Endothelial cell of umbilical vein (primary cell): ENCODE results near the gene B4GALT6. TPM values are rescaled to one million over a fixed set of nuclear protein-coding genes. Genes with fewer than 3 reads are reported as not detected.

Source experiments
- BruUV-seq: library from RNA; stranded (reverse); fragments of 400-500 nt; replicated peaks from 2 replicates; lab custom pipeline; 2021; lab: Mats Ljungman, UMichigan
- CTCF ChIA-PET: fragments of 300-600, 350-600 bp; sonication (Branson Sonifier 250); formaldehyde crosslinking; loops from one replicate; lab custom pipeline; 2021; ENCODE audit warnings: antibody characterized with exemption, inconsistent platforms; lab: Charles Lee
- POLR2A ChIA-PET: fragments of 300-600, 350-600 bp; sonication (Branson Sonifier 250); formaldehyde crosslinking; loops from one replicate; lab custom pipeline; 2021; ENCODE audit warnings: antibody characterized with exemption, inconsistent platforms; lab: Charles Lee
- DNase-seq: peaks from one replicate; pipeline ENCODE4 v3.0.0-alpha.2; 2011; ENCODE audit warnings: low read depth, low spot score
- FAIRE-seq: peaks from 2 replicates; lab custom pipeline; 2011; peaks lifted over from hg19 to GRCh38; lab: Jason Lieb, UNC
- H2AFZ ChIP-seq: 2 replicates; pipeline ENCODE4 v1.6.0; 2012; ENCODE audit warnings: low read depth, low read length, control low read depth, inconsistent platforms
- H3K27ac ChIP-seq: 2 replicates; pipeline ENCODE4 v1.5.1; 2011; ENCODE audit warnings: low read depth, mild to moderate bottlenecking, control low read depth, low read length, moderate library complexity; ENCODE audit not compliant: insufficient read depth
- H3K27me3 ChIP-seq, 2 experiments: 2 replicates each; pipeline versions ENCODE4 v1.6.0 to v1.6.1; 2011; ENCODE audit warnings: low read length in 2 of 2, mixed read lengths in 1 of 2; ENCODE audit not compliant: control insufficient read depth in 2 of 2, insufficient read depth in 2 of 2
- H3K36me3 ChIP-seq, 2 experiments: 2 replicates in 1 of 2; 3 replicates in 1 of 2; pipeline ENCODE4 v1.5.1; 2011; ENCODE audit warnings: low read length in 2 of 2, mild to moderate bottlenecking in 1 of 2, moderate library complexity in 1 of 2; ENCODE audit not compliant: control insufficient read depth in 2 of 2, insufficient read depth in 2 of 2; ENCODE audit errors: extremely low read depth in 1 of 2
- H3K4me1 ChIP-seq: 3 replicates; pipeline ENCODE4 v1.5.1; 2011; ENCODE audit warnings: mild to moderate bottlenecking, low read length; ENCODE audit not compliant: control insufficient read depth, insufficient read depth; ENCODE audit errors: extremely low read depth
- H3K4me2 ChIP-seq: 2 replicates; pipeline ENCODE4 v1.6.1; 2011; ENCODE audit warnings: low read length, control low read depth, mixed read lengths; ENCODE audit not compliant: insufficient read depth
- H3K4me3 ChIP-seq, 3 experiments: fragments of 200-600 bp in 1 of 3; sonication (generic), shearing (Covaris generic) in 1 of 3; replicated peaks in 1 of 3; 2 replicates each; pipeline ENCODE4 v1.5.1; 2011 to 2016; ENCODE audit warnings: control low read depth in 3 of 3, low read length in 3 of 3, mild to moderate bottlenecking in 2 of 3, inconsistent platforms in 1 of 3, low read depth in 1 of 3, moderate library complexity in 1 of 3; ENCODE audit not compliant: insufficient read depth in 1 of 3
- H3K79me2 ChIP-seq: 2 replicates; pipeline ENCODE4 v1.6.0; 2012; ENCODE audit warnings: low read length, inconsistent platforms; ENCODE audit not compliant: control insufficient read depth, insufficient read depth
- H3K9ac ChIP-seq: replicated peaks from 2 replicates; pipeline ENCODE3; 2011; ENCODE audit warnings: low read length, control low read depth; ENCODE audit not compliant: insufficient read depth; ENCODE audit errors: extremely low read depth
- H3K9me1 ChIP-seq: replicated peaks from 3 replicates; pipeline ENCODE4 v1.6.0; 2011; ENCODE audit warnings: mild to moderate bottlenecking, low read length; ENCODE audit not compliant: control insufficient read depth, insufficient read depth; ENCODE audit errors: extremely low read depth
- H3K9me3 ChIP-seq: replicated peaks from 2 replicates; pipeline ENCODE4 v1.5.1; 2012; ENCODE audit warnings: low read length, inconsistent platforms; ENCODE audit not compliant: control insufficient read depth, insufficient read depth
- H4K20me1 ChIP-seq: replicated peaks from 2 replicates; pipeline ENCODE3; 2011; ENCODE audit warnings: mild to moderate bottlenecking, low read length; ENCODE audit not compliant: control insufficient read depth, insufficient read depth; ENCODE audit errors: extremely low read depth
- CTCF ChIP-seq, 2 donors: IDR thresholded peaks; 1 replicate in 1 of 2; 2 replicates in 1 of 2; pipeline ENCODE4 v1.5.1; 2011; ENCODE audit warnings: low read length in 2 of 2, mild to moderate bottlenecking in 2 of 2, moderate library complexity in 2 of 2, control low read depth in 1 of 2, inconsistent platforms in 1 of 2, low read depth in 1 of 2; ENCODE audit not compliant: insufficient read depth in 1 of 2; ENCODE audit errors: extremely low read depth in 1 of 2
- EZH2 ChIP-seq: IDR thresholded peaks from 2 replicates; pipeline ENCODE4 v1.6.1; 2012; ENCODE audit warnings: borderline replicate concordance, low read depth, mild to moderate bottlenecking, moderate library complexity, low read length, inconsistent platforms; ENCODE audit not compliant: severe bottlenecking
- FOS ChIP-seq: IDR thresholded peaks from 2 replicates; pipeline ENCODE4 v1.6.1; 2011; ENCODE audit warnings: mild to moderate bottlenecking, low read length, moderate library complexity, borderline replicate concordance; ENCODE audit not compliant: insufficient read depth
- GATA2 ChIP-seq: IDR thresholded peaks from 2 replicates; pipeline ENCODE4 v1.7.0; 2011; ENCODE audit warnings: low read depth, mild to moderate bottlenecking, moderate library complexity, mixed read lengths, low read length; ENCODE audit not compliant: insufficient read length, insufficient read depth
- JUN ChIP-seq: IDR thresholded peaks from 2 replicates; pipeline ENCODE4 v1.6.1; 2011; ENCODE audit warnings: borderline replicate concordance, low read depth; ENCODE audit not compliant: insufficient read length, insufficient read depth
- MAX ChIP-seq: IDR thresholded peaks from 2 replicates; pipeline ENCODE4 v1.6.1; 2011; ENCODE audit not compliant: insufficient read depth, insufficient read length
- MYC ChIP-seq: IDR thresholded peaks from one replicate; pipeline ENCODE4 v1.6.1; 2011; ENCODE audit warnings: mild to moderate bottlenecking, low read depth, low read length
- POLR2A ChIP-seq: IDR thresholded peaks from 2 replicates; pipeline ENCODE4 v1.6.1; 2012; ENCODE audit warnings: low read depth, mild to moderate bottlenecking, control low read depth, low read length
- POLR2AphosphoS5 ChIP-seq: IDR thresholded peaks from 2 replicates; pipeline ENCODE4 v1.6.1; 2012; ENCODE audit warnings: low read depth, mild to moderate bottlenecking, control low read depth, low read length, moderate library complexity; ENCODE audit not compliant: insufficient read depth
- dilution Hi-C: fragments of 300-500 bp; cut with MboI; formaldehyde crosslinking; loops from one replicate; pipeline ENCODE4 v1.15.0; 2019; ENCODE audit warnings: low sequenced_read_pairs; ENCODE audit not compliant: extremely low pct_ligation_motif_present
- intact Hi-C: fragments of 100-400 bp; cut with micrococcal nuclease; formaldehyde crosslinking; loops from one replicate; pipeline ENCODE4 v1.10.0; 2022
- polyA plus RNA-seq, 4 experiments: library from polyadenylated mRNA; depleted of rRNA in 3 of 4; stranded (reverse) in 3 of 4; unstranded in 1 of 4; fragments of >200 nt; gene quantifications; 2 replicates each; pipeline versions ENCODE4 v1.2.1 to v1.2.3, GENCODE V29; 2011 to 2012; ENCODE audit warnings: missing spikeins in 1 of 4
- total RNA-seq: library from RNA; stranded (reverse); gene quantifications from 2 replicates; pipeline ENCODE4 v1.2.3, GENCODE V29; 2021

The B4GALT6 gene
- total and polyA plus RNA-seq, 2 donors (not counting 3 experiments of a cell fraction or from before 2014, with no cell fraction given), result 3.9 to 24.2 TPM

GRCh38 chr18:31697351-31698298, 13.2 kb upstream of the B4GALT6 start:
- H3K4me3 ChIP-seq, result no peak overlapping the region
- ChIA-PET POLR2A (no interaction called here), CTCF (no interaction called here)
- H3K27ac ChIP-seq, result no peak overlapping the region
- no peaks in the 10 kb centered on the region for H3K9me1 ChIP-seq
- no peak overlapping the region for H3K9ac ChIP-seq
- BruUV-seq, result no TSS peak
- FAIRE-seq (no peak), DNase-seq (no peak)
- no peaks in the 10 kb centered on the region for H3K79me2 ChIP-seq
- H3K4me2 ChIP-seq, result no peak overlapping the region
- no peaks in the 10 kb centered on the region for H4K20me1 ChIP-seq
- intact Hi-C loops (no loop called here), dilution Hi-C loops (no loop called here)
- H2AFZ ChIP-seq, result no peak overlapping the region
- no peaks in the 10 kb centered on the region for H3K9me3 ChIP-seq
- no peak for TF ChIP-seq POLR2AphosphoS5
- TF ChIP-seq JUN, result no peak
- no peak for TF ChIP-seq MAX
- TF ChIP-seq FOS, result no peak
- TF ChIP-seq CTCF (IDR thresholded peaks at IDR 0.05; ENCODE audit: extremely low read depth in 1 of 2, insufficient read depth in 1 of 2, low read depth in 1 of 2, low read length in 2 of 2), result no peak
- TF ChIP-seq MYC, result no peak
- no peak for TF ChIP-seq EZH2
- no peak for TF ChIP-seq GATA2
- TF ChIP-seq POLR2A, result no peak
- no peaks in the 10 kb centered on the region for H3K36me3 ChIP-seq
- H3K4me1 ChIP-seq, result no peaks in the 10 kb centered on the region
- H3K27me3 ChIP-seq, result peaks cover 3 to 6% of the 10 kb centered on the region in 2 experiments
